Mucosa of descending colon (tissue), 3 donors: ENCODE measurements around the gene ME2. TPM values are rescaled to one million over a fixed set of nuclear protein-coding genes. Genes with fewer than 3 reads are reported as not detected.
"Not testable (repeated sequence)": the region's sequence is repeated elsewhere in the genome, so short reads cannot be mapped to it uniquely, and the experiment has no call there.

ENCODE experiments used
- ATAC-seq: fragments of 200-7000 bp; cut with Tn5 transposase; one replicate; pipeline ENCODE4 v1.9.1; 2020; ENCODE audit warnings: mild to moderate bottlenecking, moderate library complexity
- DNase-seq, 3 donors: peaks; one replicate each; pipeline ENCODE4 v3.0.0-alpha.2; 2020
- H3K36me3 ChIP-seq: fragments of 200-600 bp; one replicate; pipeline ENCODE4 v1.8.0; 2021; ENCODE audit warnings: low read depth, mild to moderate bottlenecking
- H3K4me1 ChIP-seq: fragments of 200-600 bp; one replicate; pipeline ENCODE4 v1.8.0; 2021; ENCODE audit warnings: low read depth, mild to moderate bottlenecking
- H3K4me3 ChIP-seq: fragments of 200-600 bp; one replicate; pipeline ENCODE4 v1.8.0; 2021; ENCODE audit warnings: mild to moderate bottlenecking
- H3K9me3 ChIP-seq: fragments of 200-600 bp; one replicate; pipeline ENCODE4 v1.8.0; 2021; ENCODE audit warnings: mild to moderate bottlenecking
- CTCF ChIP-seq: fragments of 200-600 bp; IDR thresholded peaks from one replicate; pipeline ENCODE4 v1.8.0; 2022; ENCODE audit warnings: antibody characterized with exemption, mild to moderate bottlenecking
- intact Hi-C, 2 donors: fragments of 100-400 bp; cut with DNase I in 1 of 2; cut with micrococcal nuclease in 1 of 2; formaldehyde crosslinking; loops; one replicate each; pipeline versions ENCODE4 v1.11.0 to v1.11.1; 2022; cut with DNase I, micrococcal nuclease
- total RNA-seq, 3 donors: library from RNA; stranded (reverse); fragmentation: NEBNext Ultra II Directional in 2 of 3; extraction: Animal tissue kit (Norgen Biotek cat#: 25700) in 2 of 3; gene quantifications; one replicate each; pipeline versions ENCODE4 v1.2.1 to v1.2.4, GENCODE V29; 2021 to 2023
- donor health status: DM: no; HTN: no; CAD: no; lungs with moderate emphysema.
- donor health status: DM: no; HTN: no; CAD: no.
- donor health status: DM: no; HTN: yes; CAD: no.

Gene ME2
- total RNA-seq, 3 donors from 2014 or later, result 64.2 to 85.2 (median 74.6) TPM

GRCh38 chr18:50875966-50876536 lies 2.9 kb upstream of the ME2 start:
- DNase-seq, result peak in 1 of 3 donors; percentile 30
- intact Hi-C loops, result no loop called here

GRCh38 chr18:50877545-50878265 lies 1.2 kb upstream of the ME2 start:
- no peak for TF ChIP-seq CTCF
- intact Hi-C loops, result no loop called here
- Histone ChIP-seq H3K9me3 (no peaks in the 10 kb centered on the region), H3K36me3 (no peaks in the 10 kb centered on the region), H3K4me3 (no peak overlapping the region), H3K4me1 (peaks cover 21% of the 10 kb centered on the region)
- DNase-seq (peak in 1 of 3 donors; percentile 48), ATAC-seq (peak; percentile 61)

More at GRCh38 chr18:50875966-50876536, 2.9 kb upstream of the ME2 start:
- Histone ChIP-seq H3K4me3 (no peak overlapping the region), H3K36me3 (no peaks in the 10 kb centered on the region), H3K4me1 (peaks cover 21% of the 10 kb centered on the region), H3K9me3 (no peaks in the 10 kb centered on the region)
- peak; percentile 33 for ATAC-seq
- no peak for TF ChIP-seq CTCF

- ATAC-seq, result peak; percentile 2
- H3K4me3 ChIP-seq, result peak overlapping the region; percentile 63
Observed at GRCh38 chr18:50879302-50880118, 592 bp downstream of the ME2 start.

GRCh38 chr18:50880119-50880465 lies 1.2 kb downstream of the ME2 start:
- H3K4me1 ChIP-seq, result peaks cover 21% of the 10 kb centered on the region
- ATAC-seq (no peak), DNase-seq (no peak)
- intact Hi-C loops, result no loop called here
- H3K9me3 ChIP-seq, result no peaks in the 10 kb centered on the region
- H3K4me3 ChIP-seq, result no peak overlapping the region
- no peak for TF ChIP-seq CTCF
- no peaks in the 10 kb centered on the region for H3K36me3 ChIP-seq

More at GRCh38 chr18:50879302-50880118, 592 bp downstream of the ME2 start:
- peaks cover 21% of the 10 kb centered on the region for H3K4me1 ChIP-seq
- no peaks in the 10 kb centered on the region for H3K9me3 ChIP-seq
- DNase-seq, result peak in 1 of 3 donors; percentile 55
- TF ChIP-seq CTCF, result no peak
- no peaks in the 10 kb centered on the region for H3K36me3 ChIP-seq
- intact Hi-C loops, result no loop called here

- intact Hi-C loops, H3K36me3 ChIP-seq, H3K9me3 ChIP-seq, ATAC-seq, DNase-seq, H3K4me3 ChIP-seq: not testable (repeated sequence)
- peaks cover 21% of the 10 kb centered on the region for H3K4me1 ChIP-seq
Observed at GRCh38 chr18:50880944-50881343, 2.0 kb downstream of the ME2 start.

- intact Hi-C loops, result no loop called here
- no peak overlapping the region for H3K4me3 ChIP-seq
- H3K36me3 ChIP-seq, result no peaks in the 10 kb centered on the region
- ATAC-seq (no peak), DNase-seq (no peak)
- TF ChIP-seq CTCF, result no peak
- H3K4me1 ChIP-seq, result no peaks in the 10 kb centered on the region
- H3K9me3 ChIP-seq, result peaks cover 16% of the 10 kb centered on the region
Observed at GRCh38 chr18:50886929-50887328, 8.0 kb downstream of the ME2 start.
